Measurements from ENCODE around the gene POGZ.
A peak's percentile ranks its signal among the peaks of the same experiment; 100 is the strongest.
"Not testable (repeated sequence)": the region's sequence is repeated elsewhere in the genome, so short reads cannot be mapped to it uniquely, and the experiment has no call there.

POGZ gene

DNA sequence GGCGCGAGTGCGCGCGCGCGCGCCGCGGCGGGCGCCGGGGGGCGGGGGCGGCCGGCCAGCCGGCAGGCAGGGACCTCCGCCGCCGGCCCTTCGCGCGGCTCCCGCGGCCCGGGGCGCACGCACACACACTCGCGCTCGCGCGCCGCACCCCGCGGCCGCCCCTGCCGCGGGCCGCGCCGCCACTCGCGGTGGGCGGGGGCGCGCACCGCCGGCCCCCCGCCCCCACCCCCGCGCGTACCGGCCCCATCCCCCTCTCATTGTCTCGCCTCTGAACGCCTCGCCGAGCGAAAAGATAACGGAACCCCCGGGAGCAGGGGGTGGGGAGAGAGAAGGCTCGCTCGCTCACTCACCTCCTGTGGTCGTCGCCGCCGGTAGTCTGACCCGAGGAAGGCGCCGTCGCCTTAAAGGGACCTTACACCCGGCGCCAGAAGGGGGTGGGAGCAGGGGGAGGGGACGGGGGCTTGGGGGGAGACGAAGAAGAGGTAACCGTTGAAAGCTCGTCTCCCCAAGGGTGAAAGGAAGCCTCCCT is 428 bp downstream of the POGZ start:
- Mint-ChIP-seq H3K27ac (peak overlapping the region; percentile 82), H3K9me3 (no peaks in the 10 kb centered on the region), H3K4me1 (ENCODE audit: low read depth) (peaks cover 15% of the 10 kb centered on the region), H3K36me3 (ENCODE audit: low read depth) (peaks cover 2% of the 10 kb centered on the region), H3K27me3 (ENCODE audit: low read depth) (peaks cover 11% of the 10 kb centered on the region), H3K4me3 (peak overlapping the region; percentile 83)

DNA sequence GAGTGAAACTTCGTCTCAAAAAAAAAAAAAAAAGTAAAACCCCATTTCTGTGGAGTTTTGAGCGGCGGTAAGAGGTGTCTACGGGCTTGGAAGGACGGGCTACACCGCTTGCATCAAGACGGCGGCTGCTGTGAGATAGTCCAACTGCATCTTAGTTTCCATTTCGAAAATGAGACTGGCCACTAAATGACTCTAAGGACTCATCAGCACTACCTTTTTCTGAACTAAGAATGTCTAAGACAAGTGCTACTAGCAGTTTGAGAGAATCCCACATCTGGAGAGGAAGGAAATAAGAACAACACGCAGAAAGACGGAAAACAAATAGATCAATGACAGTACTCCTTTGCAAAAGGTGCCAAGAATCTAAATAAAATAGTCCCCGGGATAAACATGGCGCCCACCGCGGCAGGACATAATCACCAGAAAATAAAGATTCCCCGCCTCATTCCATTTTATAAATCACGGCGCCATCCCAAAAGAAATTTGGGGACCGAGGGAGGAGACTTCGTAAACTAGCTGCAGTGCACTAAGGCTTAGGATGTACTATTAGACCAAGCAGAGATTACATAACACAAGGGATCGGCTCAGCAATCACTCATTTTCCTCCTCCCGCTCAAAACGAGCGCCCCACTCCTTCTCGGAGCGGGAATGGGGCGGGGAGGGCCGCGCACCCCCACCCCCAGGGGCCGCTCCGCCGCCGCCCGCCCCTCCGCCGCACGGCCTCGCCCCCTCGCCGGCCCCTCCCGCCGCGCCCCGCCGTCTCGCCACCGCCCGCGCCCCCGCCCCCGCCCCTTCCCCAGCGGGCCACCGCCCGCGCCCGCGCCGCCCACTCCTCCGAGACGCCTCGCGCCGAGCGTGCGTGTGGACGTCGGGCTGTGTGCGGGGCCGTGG is 1.1 kb downstream of the POGZ start:
- peak overlapping the region; percentile 91 for H3K4me3 Mint-ChIP-seq
- H3K4me1 Mint-ChIP-seq (ENCODE audit: low read depth): peaks cover 17% of the 10 kb centered on the region
- no peaks in the 10 kb centered on the region for H3K9me3 Mint-ChIP-seq
- peak overlapping the region; percentile 91 for H3K27ac Mint-ChIP-seq
- H3K36me3 Mint-ChIP-seq (ENCODE audit: low read depth): peaks cover 4% of the 10 kb centered on the region
- peaks cover 10% of the 10 kb centered on the region for H3K27me3 Mint-ChIP-seq (ENCODE audit: low read depth)

DNA sequence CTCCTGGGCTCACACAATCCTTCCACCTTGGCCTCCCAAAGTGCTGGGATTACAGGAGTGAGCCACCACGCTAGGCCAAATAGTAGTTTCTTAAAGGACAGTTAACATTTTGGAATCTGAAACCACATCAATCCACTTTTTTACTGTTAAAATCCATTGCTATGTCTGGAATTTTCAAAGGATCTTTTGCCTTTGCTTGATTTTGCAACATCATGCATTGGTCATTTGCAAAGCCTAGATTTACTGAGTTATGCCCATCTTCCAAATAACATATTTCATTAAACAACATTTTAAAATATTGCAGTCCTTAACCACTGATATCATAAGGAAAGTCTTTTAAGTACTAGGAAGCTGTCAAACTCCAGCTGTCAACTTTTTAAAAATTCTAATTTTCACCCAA is 3.3 kb downstream of the POGZ start:
- peaks cover 4% of the 10 kb centered on the region for H3K36me3 Mint-ChIP-seq (ENCODE audit: low read depth)
- H3K27me3 Mint-ChIP-seq (ENCODE audit: low read depth): no peaks in the 10 kb centered on the region
- no peak overlapping the region for H3K4me3 Mint-ChIP-seq
- no peak overlapping the region for H3K27ac Mint-ChIP-seq
- no peaks in the 10 kb centered on the region for H3K9me3 Mint-ChIP-seq
- H3K4me1 Mint-ChIP-seq (ENCODE audit: low read depth): peaks cover 17% of the 10 kb centered on the region

DNA sequence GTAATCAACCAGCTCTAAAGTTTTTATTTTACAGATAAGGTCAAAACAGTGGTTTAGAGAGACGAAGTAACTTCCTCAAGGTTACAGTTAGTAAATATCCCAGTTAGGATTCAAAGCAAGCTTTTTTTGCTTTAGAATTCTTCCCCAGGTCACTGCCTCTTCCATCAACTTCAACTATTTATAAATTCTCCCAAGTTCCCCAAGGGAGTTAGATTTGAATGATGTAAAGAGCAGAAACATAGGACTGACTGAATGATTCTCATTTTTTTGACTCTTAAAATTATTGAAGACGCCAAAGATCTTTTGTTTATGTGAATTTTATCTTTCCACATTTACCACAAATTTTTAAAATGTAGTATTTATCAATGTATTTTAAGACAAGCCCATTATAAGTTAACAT is 4.1 kb downstream of the POGZ start:
- no peak overlapping the region for H3K4me3 Mint-ChIP-seq
- no peaks in the 10 kb centered on the region for H3K9me3 Mint-ChIP-seq
- H3K4me1 Mint-ChIP-seq (ENCODE audit: low read depth): peaks cover 17% of the 10 kb centered on the region
- H3K27ac Mint-ChIP-seq: no peak overlapping the region
- no peaks in the 10 kb centered on the region for H3K27me3 Mint-ChIP-seq (ENCODE audit: low read depth)
- peaks cover 7% of the 10 kb centered on the region for H3K36me3 Mint-ChIP-seq (ENCODE audit: low read depth)

DNA sequence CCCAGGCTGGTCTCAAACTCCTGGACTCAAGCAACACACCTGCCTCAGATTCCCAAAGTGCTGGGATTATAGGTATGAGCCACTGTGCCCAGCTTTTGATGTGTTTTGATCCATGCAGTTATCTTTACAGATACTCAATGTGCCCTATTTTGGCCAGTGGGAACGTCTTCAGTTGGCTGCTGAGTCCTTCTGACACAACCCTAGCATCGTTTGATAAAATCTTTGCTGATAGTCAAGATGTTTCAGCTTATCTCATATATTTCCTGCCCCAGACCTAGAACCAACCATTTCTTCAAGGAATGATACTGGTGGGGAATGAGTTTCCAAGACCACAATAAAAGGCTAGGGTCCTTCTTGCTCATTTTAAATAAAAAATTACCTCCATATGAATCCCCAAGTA is 11.6 kb downstream of the POGZ start:
- Mint-ChIP-seq H3K27me3 (ENCODE audit: low read depth) (no peaks in the 10 kb centered on the region), H3K4me1 (ENCODE audit: low read depth) (peaks cover 17% of the 10 kb centered on the region), H3K36me3 (ENCODE audit: low read depth) (peaks cover 5% of the 10 kb centered on the region), H3K9me3 (no peaks in the 10 kb centered on the region), H3K27ac (no peak overlapping the region), H3K4me3 (no peak overlapping the region)

DNA sequence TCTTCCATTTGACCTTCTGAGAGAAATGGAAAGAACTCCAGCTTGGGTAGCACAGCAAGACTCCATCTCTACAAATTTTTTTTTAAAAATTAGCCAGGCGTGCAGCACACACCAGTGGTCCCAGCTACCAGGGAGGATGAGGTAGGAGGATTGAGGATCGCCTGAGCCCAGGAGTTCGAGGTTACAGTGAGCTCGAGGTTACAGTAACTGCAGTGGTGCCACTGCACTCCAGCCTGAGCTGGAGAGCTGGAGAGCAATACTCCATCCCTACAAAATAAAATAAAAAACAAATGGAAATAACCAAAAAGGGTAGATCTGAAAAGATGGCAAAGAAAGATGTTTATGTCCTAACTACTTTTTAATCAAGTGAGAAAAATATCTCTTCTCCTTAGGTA is 14.5 kb downstream of the POGZ start:
- Mint-ChIP-seq H3K4me3 (no peak overlapping the region), H3K27ac (no peak overlapping the region), H3K27me3 (ENCODE audit: low read depth) (no peaks in the 10 kb centered on the region), H3K4me1 (ENCODE audit: low read depth) (peaks cover 22% of the 10 kb centered on the region), H3K36me3 (ENCODE audit: low read depth) (peaks cover 8% of the 10 kb centered on the region), H3K9me3 (no peaks in the 10 kb centered on the region)

DNA sequence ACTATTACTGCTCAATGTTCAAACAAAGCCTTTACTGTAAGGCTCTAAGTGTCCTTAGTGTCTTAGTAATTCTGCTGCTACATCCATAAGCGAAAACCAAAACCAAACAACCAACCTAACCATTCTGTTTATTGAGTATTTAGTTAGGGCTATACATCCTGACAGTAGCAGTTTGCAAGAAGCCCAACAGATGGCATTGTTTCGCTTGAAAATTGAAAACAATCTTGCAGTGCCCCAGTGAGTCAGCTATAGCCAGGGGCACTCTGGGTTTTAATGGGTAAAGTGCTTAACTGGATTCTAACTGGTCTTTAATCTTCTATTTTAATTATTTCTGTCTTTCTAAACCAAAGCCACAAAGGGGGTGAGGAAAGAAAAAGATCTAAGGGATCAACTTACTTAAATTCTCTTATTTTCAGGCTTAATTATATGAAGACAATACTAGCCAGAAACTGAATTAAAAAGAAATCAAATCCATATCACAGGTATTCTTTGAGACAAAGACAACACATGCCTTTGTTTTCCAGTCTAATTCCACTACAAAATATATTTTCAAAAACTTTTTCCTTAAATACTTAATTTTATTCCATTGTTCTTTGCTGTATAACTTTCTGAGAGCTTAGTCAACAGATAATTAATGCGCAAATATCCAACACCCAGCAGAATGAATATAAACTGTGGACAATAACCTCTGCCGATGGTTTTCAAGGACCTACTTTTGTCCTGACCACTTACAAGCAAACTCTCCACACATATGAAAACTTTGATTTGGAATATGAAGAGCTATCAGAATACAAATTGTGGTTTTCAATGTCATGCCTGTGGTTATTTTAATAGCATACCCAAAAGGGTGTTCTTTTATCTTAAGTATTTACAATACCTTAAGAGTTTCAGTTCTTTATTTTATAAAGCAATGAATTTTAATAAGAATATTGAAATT is 15.2 kb downstream of the POGZ start:
- H3K4me1 Mint-ChIP-seq (ENCODE audit: low read depth): peaks cover 20% of the 10 kb centered on the region
- H3K9me3 Mint-ChIP-seq: no peaks in the 10 kb centered on the region
- H3K27ac Mint-ChIP-seq: no peak overlapping the region
- H3K27me3 Mint-ChIP-seq (ENCODE audit: low read depth): no peaks in the 10 kb centered on the region
- H3K4me3 Mint-ChIP-seq: no peak overlapping the region
- H3K36me3 Mint-ChIP-seq (ENCODE audit: low read depth): peaks cover 8% of the 10 kb centered on the region

DNA sequence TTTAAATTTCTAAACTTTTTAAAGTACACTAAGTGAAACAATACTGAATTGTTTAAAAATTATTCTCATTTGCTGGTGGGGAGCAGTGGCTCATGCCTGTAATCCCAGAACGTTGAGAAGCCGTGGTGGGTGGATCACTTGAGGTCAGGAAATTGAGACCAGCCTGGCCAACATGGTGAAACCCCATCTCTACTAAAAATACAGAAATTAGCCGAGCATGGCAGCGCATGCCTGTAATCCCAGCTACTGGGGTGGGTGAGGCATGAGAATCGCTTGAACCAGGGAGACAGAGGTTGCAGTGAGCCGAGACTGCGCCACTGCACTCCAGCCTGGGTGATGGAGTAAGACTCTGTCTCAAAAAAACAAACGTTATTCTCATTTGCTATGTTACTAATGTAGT is 21.9 kb downstream of the POGZ start:
- H3K27me3 Mint-ChIP-seq (ENCODE audit: low read depth); H3K27ac Mint-ChIP-seq; H3K36me3 Mint-ChIP-seq (ENCODE audit: low read depth); H3K4me3 Mint-ChIP-seq; H3K9me3 Mint-ChIP-seq: not testable (repeated sequence)
- H3K4me1 Mint-ChIP-seq (ENCODE audit: low read depth): peaks cover 12% of the 10 kb centered on the region

DNA sequence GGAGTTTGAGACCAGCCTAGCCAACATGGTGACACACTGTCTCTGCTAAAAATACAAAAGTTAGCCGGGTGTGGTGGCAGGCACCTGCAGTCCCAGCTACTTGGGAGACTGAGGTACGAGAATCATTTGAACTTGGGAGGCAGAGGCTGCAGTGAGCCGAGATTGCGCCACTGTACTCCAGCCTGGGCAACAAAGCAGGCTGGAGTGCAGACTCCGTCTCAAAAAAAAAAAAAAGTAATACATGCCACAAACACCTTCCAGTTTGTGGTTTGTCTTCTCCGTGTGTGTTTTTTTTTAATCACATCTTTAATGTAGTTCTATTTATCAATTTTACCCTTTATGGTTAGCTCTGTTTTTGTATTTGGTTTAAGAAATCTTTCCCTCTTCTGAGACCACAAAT is 22.3 kb downstream of the POGZ start:
- Mint-ChIP-seq H3K4me1 (ENCODE audit: low read depth) (peaks cover 11% of the 10 kb centered on the region), H3K9me3 (no peaks in the 10 kb centered on the region), H3K36me3 (ENCODE audit: low read depth) (peaks cover 10% of the 10 kb centered on the region), H3K27ac (no peak overlapping the region), H3K4me3 (no peak overlapping the region), H3K27me3 (ENCODE audit: low read depth) (no peaks in the 10 kb centered on the region)

DNA sequence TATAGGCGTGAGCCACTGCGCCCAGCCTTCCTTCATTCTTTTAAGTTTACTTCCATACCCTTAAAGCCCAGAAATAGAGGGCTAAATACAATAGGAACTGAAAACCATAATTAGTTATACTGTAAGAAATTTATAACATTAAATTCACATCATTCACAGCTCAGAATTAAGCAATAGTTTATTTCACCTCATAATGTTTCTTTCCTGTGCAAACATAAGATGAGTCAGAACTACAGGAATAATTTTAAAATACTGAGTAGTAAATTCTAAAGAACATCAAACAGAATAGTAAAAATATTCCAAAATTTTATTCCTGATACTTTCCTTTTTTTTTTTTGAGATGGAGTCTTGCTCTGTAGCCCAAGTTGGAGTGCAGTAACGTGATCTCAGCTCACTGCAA is 24.1 kb downstream of the POGZ start:
- Mint-ChIP-seq H3K36me3 (ENCODE audit: low read depth) (peaks cover 6% of the 10 kb centered on the region), H3K27me3 (ENCODE audit: low read depth) (no peaks in the 10 kb centered on the region), H3K4me3 (no peak overlapping the region), H3K9me3 (no peaks in the 10 kb centered on the region), H3K4me1 (ENCODE audit: low read depth) (peaks cover 9% of the 10 kb centered on the region), H3K27ac (no peak overlapping the region)

DNA sequence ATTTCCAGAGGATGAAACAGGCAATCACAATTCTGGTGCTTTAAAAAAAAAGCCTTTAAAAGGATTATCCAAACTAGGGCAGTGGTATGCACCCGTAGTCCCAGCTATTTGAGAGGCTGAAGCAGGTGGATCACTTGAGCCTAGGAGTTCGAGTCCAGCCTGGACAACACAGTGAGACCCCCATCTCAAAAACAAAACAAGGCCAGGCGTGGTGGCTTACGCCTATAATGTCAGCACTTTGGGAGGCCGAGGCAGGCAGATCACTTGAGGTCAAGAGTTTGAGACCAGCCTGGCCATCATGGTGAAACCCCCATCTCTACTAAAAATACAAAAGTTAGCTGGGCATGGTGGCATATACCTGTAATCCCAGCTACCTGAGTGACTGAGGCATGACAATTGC is 25.5 kb downstream of the POGZ start:
- H3K27ac Mint-ChIP-seq; H3K27me3 Mint-ChIP-seq (ENCODE audit: low read depth); H3K36me3 Mint-ChIP-seq (ENCODE audit: low read depth); H3K9me3 Mint-ChIP-seq; H3K4me1 Mint-ChIP-seq (ENCODE audit: low read depth); H3K4me3 Mint-ChIP-seq: not testable (repeated sequence)

DNA sequence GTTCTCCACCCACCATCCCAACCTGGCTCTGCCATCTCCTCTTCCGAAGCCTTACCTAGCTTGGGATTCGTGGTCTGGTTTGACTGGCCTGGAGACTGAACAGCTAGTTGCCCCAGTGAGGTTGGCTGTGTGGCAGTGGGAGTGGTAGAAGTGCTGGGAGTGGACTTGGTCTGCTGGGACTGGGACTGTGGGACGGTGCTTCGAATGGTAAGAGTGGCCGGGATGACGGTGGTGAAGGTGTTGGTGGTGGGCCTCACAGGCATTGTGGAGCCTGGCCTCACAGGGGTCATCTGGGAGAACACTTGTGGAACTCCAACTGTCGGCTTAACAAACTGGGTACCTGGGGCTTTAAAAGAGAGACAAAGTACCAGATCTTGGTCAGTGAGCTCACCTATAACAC is 31.2 kb downstream of the POGZ start:
- H3K4me3 Mint-ChIP-seq: no peak overlapping the region
- H3K27me3 Mint-ChIP-seq (ENCODE audit: low read depth): no peaks in the 10 kb centered on the region
- peaks cover 34% of the 10 kb centered on the region for H3K36me3 Mint-ChIP-seq (ENCODE audit: low read depth)
- no peaks in the 10 kb centered on the region for H3K9me3 Mint-ChIP-seq
- no peak overlapping the region for H3K27ac Mint-ChIP-seq
- peaks cover 2% of the 10 kb centered on the region for H3K4me1 Mint-ChIP-seq (ENCODE audit: low read depth)

DNA sequence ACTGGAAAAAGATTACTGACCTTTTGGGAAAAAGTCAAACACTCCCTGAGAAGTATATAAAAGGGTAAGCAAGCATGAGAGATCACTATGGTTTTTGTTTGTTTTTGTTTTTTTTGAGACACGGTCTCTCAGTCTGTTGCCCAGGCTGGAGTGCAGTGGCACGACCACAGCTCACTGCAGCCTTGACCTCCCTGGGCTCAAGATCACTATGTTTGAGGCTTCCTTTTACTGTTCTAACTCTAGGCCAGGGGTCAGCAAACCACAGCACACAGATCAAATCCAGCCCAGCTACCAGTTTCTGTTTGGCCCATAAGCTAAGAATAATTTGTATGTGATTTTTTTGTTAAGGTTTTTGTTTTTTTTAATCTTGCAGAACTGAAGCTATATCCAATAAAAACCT is 34.2 kb downstream of the POGZ start:
- no peaks in the 10 kb centered on the region for H3K27me3 Mint-ChIP-seq (ENCODE audit: low read depth)
- no peaks in the 10 kb centered on the region for H3K9me3 Mint-ChIP-seq
- H3K27ac Mint-ChIP-seq: peak overlapping the region; percentile 5
- no peak overlapping the region for H3K4me3 Mint-ChIP-seq
- H3K4me1 Mint-ChIP-seq (ENCODE audit: low read depth): no peaks in the 10 kb centered on the region
- H3K36me3 Mint-ChIP-seq (ENCODE audit: low read depth): peaks cover 41% of the 10 kb centered on the region

DNA sequence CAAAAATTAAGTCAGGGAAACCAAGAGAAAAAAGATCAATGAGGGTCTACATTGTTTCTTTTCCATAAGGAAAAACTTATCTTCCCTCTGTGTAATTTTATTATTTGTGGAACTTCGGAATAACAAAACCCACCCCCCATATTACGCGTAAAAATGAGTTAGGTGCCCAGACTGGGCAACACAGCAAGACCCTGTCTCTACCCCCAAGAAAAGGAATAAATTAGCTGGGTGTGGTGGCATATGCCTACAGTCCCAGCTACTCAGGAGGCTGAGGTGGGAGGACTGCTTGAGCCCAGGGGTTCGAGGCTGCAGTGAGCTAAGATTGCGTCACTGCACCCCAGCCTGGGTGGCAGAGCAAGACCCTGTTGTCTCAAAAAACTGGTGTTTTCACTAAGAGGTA is 39.5 kb downstream of the POGZ start:
- Mint-ChIP-seq H3K36me3 (ENCODE audit: low read depth) (peaks cover 32% of the 10 kb centered on the region), H3K27me3 (ENCODE audit: low read depth) (no peaks in the 10 kb centered on the region), H3K4me3 (no peak overlapping the region), H3K9me3 (no peaks in the 10 kb centered on the region), H3K4me1 (ENCODE audit: low read depth) (peaks cover 2% of the 10 kb centered on the region), H3K27ac (no peak overlapping the region)

DNA sequence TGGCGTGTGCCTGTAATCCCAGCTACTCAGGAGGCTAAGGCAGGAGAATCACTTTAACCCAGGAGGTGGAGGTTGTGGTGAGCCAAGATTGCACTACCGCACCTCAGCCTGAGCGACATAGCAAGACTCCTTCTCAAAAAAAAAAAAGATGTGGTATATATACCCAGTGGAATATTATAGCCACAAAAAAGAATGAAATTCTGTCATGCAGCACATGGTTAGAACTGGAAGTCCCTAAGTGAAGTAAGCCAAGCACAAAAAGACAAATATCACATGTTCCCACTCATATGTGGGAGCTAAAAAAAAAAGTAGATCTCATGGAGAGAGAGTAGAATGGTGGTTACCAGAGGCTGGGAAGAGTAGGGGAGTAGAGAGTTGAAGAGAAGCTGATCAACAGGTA is 41.2 kb downstream of the POGZ start:
- peaks cover 26% of the 10 kb centered on the region for H3K36me3 Mint-ChIP-seq (ENCODE audit: low read depth)
- H3K9me3 Mint-ChIP-seq: no peaks in the 10 kb centered on the region
- H3K4me1 Mint-ChIP-seq (ENCODE audit: low read depth): peaks cover 2% of the 10 kb centered on the region
- H3K27ac Mint-ChIP-seq: no peak overlapping the region
- no peak overlapping the region for H3K4me3 Mint-ChIP-seq
- H3K27me3 Mint-ChIP-seq (ENCODE audit: low read depth): no peaks in the 10 kb centered on the region

Data from T-helper 1 cell treated with Interleukin-12 subunit alpha and Interleukin-12 subunit beta and Interleukin-4 antibody, amounts not matched to agents 30 μg/mL and 1 μg/mL, for 36 hours (primary cell).